Measurements from ENCODE around the gene GJB6. TPM values are rescaled to one million over a fixed set of nuclear protein-coding genes. Genes with fewer than 3 reads are reported as not detected.

GJB6 gene
- total and polyA plus RNA-seq, 2 experiments from 2014 or later = not detected

DNA sequence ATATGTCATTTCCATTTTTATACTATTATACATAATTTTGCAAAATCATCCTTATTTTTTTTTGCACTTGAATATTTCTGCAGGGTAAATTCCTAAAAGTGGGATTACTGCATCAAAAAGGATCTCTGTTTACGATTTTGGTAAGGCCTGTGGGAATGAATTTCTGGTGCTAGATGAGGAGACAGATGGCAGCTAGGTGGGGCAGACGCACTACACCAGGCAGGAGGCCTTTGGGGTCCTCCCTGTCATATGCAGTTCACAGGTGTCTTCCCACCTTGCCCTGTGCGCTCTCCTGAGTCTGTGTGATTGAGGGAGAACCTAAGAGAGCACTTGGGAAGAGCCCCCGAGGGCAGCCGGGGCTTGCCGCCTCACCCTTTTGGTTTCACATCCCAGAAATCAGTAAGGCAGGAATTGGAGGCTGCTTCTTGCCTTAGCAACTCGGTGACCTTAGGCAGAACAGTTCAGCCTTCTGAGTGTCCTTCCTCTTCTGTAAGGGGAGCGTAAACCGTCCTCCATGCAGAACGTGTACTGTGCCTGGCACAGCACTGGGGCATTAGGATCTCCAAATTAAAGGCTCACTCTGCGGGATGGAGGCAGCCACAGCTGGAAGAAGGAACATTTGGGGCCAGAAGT is 25.9 kb downstream of the GJB6 start:
- H3K4me3 Mint-ChIP-seq = no peak overlapping the region
- TF ChIP-seq ZNF114 (CRISPR knock-in tag; IDR thresholded peaks at IDR 0.05) = no peak
- TF ChIP-seq, protein P1, sequence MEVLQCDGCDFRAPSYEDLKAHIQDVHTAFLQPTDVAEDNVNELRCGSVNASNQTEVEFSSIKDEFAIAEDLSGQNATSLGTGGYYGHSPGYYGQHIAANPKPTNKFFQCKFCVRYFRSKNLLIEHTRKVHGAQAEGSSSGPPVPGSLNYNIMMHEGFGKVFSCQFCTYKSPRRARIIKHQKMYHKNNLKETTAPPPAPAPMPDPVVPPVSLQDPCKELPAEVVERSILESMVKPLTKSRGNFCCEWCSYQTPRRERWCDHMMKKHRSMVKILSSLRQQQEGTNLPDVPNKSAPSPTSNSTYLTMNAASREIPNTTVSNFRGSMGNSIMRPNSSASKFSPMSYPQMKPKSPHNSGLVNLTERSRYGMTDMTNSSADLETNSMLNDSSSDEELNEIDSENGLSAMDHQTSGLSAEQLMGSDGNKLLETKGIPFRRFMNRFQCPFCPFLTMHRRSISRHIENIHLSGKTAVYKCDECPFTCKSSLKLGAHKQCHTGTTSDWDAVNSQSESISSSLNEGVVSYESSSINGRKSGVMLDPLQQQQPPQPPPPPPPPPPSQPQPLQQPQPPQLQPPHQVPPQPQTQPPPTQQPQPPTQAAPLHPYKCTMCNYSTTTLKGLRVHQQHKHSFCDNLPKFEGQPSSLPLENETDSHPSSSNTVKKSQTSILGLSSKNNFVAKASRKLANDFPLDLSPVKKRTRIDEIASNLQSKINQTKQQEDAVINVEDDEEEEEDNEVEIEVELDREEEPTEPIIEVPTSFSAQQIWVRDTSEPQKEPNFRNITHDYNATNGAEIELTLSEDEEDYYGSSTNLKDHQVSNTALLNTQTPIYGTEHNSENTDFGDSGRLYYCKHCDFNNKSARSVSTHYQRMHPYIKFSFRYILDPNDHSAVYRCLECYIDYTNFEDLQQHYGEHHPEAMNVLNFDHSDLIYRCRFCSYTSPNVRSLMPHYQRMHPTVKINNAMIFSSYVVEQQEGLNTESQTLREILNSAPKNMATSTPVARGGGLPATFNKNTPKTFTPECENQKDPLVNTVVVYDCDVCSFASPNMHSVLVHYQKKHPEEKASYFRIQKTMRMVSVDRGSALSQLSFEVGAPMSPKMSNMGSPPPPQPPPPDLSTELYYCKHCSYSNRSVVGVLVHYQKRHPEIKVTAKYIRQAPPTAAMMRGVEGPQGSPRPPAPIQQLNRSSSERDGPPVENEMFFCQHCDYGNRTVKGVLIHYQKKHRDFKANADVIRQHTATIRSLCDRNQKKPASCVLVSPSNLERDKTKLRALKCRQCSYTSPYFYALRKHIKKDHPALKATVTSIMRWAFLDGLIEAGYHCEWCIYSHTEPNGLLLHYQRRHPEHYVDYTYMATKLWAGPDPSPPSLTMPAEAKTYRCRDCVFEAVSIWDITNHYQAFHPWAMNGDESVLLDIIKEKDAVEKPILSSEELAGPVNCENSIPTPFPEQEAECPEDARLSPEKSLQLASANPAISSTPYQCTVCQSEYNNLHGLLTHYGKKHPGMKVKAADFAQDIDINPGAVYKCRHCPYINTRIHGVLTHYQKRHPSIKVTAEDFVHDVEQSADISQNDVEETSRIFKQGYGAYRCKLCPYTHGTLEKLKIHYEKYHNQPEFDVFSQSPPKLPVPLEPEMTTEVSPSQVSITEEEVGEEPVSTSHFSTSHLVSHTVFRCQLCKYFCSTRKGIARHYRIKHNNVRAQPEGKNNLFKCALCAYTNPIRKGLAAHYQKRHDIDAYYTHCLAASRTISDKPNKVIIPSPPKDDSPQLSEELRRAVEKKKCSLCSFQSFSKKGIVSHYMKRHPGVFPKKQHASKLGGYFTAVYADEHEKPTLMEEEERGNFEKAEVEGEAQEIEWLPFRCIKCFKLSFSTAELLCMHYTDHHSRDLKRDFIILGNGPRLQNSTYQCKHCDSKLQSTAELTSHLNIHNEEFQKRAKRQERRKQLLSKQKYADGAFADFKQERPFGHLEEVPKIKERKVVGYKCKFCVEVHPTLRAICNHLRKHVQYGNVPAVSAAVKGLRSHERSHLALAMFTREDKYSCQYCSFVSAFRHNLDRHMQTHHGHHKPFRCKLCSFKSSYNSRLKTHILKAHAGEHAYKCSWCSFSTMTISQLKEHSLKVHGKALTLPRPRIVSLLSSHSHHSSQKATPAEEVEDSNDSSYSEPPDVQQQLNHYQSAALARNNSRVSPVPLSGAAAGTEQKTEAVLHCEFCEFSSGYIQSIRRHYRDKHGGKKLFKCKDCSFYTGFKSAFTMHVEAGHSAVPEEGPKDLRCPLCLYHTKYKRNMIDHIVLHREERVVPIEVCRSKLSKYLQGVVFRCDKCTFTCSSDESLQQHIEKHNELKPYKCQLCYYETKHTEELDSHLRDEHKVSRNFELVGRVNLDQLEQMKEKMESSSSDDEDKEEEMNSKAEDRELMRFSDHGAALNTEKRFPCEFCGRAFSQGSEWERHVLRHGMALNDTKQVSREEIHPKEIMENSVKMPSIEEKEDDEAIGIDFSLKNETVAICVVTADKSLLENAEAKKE (CRISPR knock-in tag; IDR thresholded peaks at IDR 0.05) = no peak
- TF ChIP-seq, protein P2, sequence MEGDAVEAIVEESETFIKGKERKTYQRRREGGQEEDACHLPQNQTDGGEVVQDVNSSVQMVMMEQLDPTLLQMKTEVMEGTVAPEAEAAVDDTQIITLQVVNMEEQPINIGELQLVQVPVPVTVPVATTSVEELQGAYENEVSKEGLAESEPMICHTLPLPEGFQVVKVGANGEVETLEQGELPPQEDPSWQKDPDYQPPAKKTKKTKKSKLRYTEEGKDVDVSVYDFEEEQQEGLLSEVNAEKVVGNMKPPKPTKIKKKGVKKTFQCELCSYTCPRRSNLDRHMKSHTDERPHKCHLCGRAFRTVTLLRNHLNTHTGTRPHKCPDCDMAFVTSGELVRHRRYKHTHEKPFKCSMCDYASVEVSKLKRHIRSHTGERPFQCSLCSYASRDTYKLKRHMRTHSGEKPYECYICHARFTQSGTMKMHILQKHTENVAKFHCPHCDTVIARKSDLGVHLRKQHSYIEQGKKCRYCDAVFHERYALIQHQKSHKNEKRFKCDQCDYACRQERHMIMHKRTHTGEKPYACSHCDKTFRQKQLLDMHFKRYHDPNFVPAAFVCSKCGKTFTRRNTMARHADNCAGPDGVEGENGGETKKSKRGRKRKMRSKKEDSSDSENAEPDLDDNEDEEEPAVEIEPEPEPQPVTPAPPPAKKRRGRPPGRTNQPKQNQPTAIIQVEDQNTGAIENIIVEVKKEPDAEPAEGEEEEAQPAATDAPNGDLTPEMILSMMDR (conservative IDR thresholded peaks at IDR 0.05; ENCODE audit: low read depth in 2 of 2) = peak; percentile 21 to 52; a peak in 3 of 4 replicates
- Histone ChIP-seq H2AFZ (0 out of 2 replicates have a peak overlapping the region, but pooled peaks have one; percentile 7), H3K9me2 (ENCODE audit: insufficient read depth) (no peaks in the 10 kb centered on the region), H3K36me3 (ENCODE audit: insufficient read depth) (no peaks in the 10 kb centered on the region), H3K4me1 (ENCODE audit: insufficient read depth) (no peaks in the 10 kb centered on the region), H3F3A (replicated peaks; ENCODE audit: low read depth) (no peaks in the 10 kb centered on the region), H4K20me1 (replicated peaks; ENCODE audit: insufficient read depth) (no peaks in the 10 kb centered on the region), H3K27ac (ENCODE audit: low read depth) (no peak overlapping the region), H3K4me3 (no peak overlapping the region), H3K4me2 (no peak overlapping the region), H3K79me2 (replicated peaks; ENCODE audit: insufficient read depth) (no peaks in the 10 kb centered on the region), H3K27me3 (ENCODE audit: insufficient read depth) (no peaks in the 10 kb centered on the region)
- ATAC-seq (peak; percentile 45; the same call in 2 of the 3 replicates), DNase-seq (ENCODE audit: low spot score) (peak; percentile 11)
- peaks cover 5% of the 10 kb centered on the region; the same call in 2 of the 3 replicates for H3K9me3 Mint-ChIP-seq
- H3K36me3 Mint-ChIP-seq (ENCODE audit: low read depth) = no peaks in the 10 kb centered on the region
- no peaks in the 10 kb centered on the region for H3K4me1 Mint-ChIP-seq
- peaks cover 8% of the 10 kb centered on the region for H3K27me3 Mint-ChIP-seq (ENCODE audit: insufficient read depth, low read depth, poor library complexity)
- H3K27ac Mint-ChIP-seq = no peak overlapping the region
